ENCODE measurements around the gene PCYT1A. TPM values are rescaled to one million over a fixed set of nuclear protein-coding genes. Genes with fewer than 3 reads are reported as not detected.
"Not testable (repeated sequence)": the region's sequence is repeated elsewhere in the genome, so short reads cannot be mapped to it uniquely, and the experiment has no call there.

The PCYT1A gene
- polyA plus RNA-seq, 2 donors, result 16.9 to 33.0 TPM

GRCh38 chr3:196218155-196218712 is 69.3 kb downstream of the PCYT1A start:
- Histone ChIP-seq H3K27me3 (ENCODE audit: control insufficient read depth in 1 of 2, insufficient read depth in 2 of 2, low read length in 2 of 2) (no peaks in the 10 kb centered on the region), H3K36me3 (ENCODE audit: control insufficient read depth in 2 of 2, insufficient read depth in 2 of 2, low read length in 1 of 2) (no peaks in the 10 kb centered on the region), H3K4me1 (ENCODE audit: control insufficient read depth in 2 of 2, insufficient read depth in 2 of 2, low read length in 1 of 2) (peaks cover 3 to 7% of the 10 kb centered on the region in 2 donors), H3K27ac (ENCODE audit: low read depth in 2 of 2, low read length in 1 of 2) (no peak overlapping the region), H3K4me3 (ENCODE audit: low read depth in 1 of 2, low read length in 2 of 2) (no peak overlapping the region), H3K9me3 (ENCODE audit: control insufficient read depth in 2 of 2, insufficient read depth in 1 of 2, low read depth in 1 of 2, low read length in 1 of 2) (no peaks in the 10 kb centered on the region)
- 85 to 89% methylated on average over 13 of the region's 13 CpGs for WGBS, 2 donors

GRCh38 chr3:196217307-196218154 is 70.0 kb downstream of the PCYT1A start:
- no peak overlapping the region for H3K27ac ChIP-seq (ENCODE audit: low read depth in 2 of 2, low read length in 1 of 2)
- H3K4me1 ChIP-seq (ENCODE audit: control insufficient read depth in 2 of 2, insufficient read depth in 2 of 2, low read length in 1 of 2), result peaks cover 3 to 7% of the 10 kb centered on the region in 2 donors
- no peaks in the 10 kb centered on the region for H3K36me3 ChIP-seq (ENCODE audit: control insufficient read depth in 2 of 2, insufficient read depth in 2 of 2, low read length in 1 of 2)
- H3K9me3 ChIP-seq (ENCODE audit: control insufficient read depth in 2 of 2, insufficient read depth in 1 of 2, low read depth in 1 of 2, low read length in 1 of 2), result no peaks in the 10 kb centered on the region
- 93% methylated on average over 11 to 12 of the region's 12 CpGs for WGBS, 2 donors
- no peak overlapping the region for H3K4me3 ChIP-seq (ENCODE audit: low read depth in 1 of 2, low read length in 2 of 2)
- no peaks in the 10 kb centered on the region for H3K27me3 ChIP-seq (ENCODE audit: control insufficient read depth in 1 of 2, insufficient read depth in 2 of 2, low read length in 2 of 2)

GRCh38 chr3:196216681-196217211 is 70.8 kb downstream of the PCYT1A start:
- 41 to 42% methylated on average over 24 to 25 of the region's 25 CpGs for WGBS, 2 donors
- peaks cover 3 to 7% of the 10 kb centered on the region in 2 donors for H3K4me1 ChIP-seq (ENCODE audit: control insufficient read depth in 2 of 2, insufficient read depth in 2 of 2, low read length in 1 of 2)
- no peak overlapping the region for H3K4me3 ChIP-seq (ENCODE audit: low read depth in 1 of 2, low read length in 2 of 2)
- H3K27ac ChIP-seq (ENCODE audit: low read depth in 2 of 2, low read length in 1 of 2), result no peak overlapping the region
- no peaks in the 10 kb centered on the region for H3K36me3 ChIP-seq (ENCODE audit: control insufficient read depth in 2 of 2, insufficient read depth in 2 of 2, low read length in 1 of 2)
- H3K9me3 ChIP-seq (ENCODE audit: control insufficient read depth in 2 of 2, insufficient read depth in 1 of 2, low read depth in 1 of 2, low read length in 1 of 2), result no peaks in the 10 kb centered on the region
- H3K27me3 ChIP-seq (ENCODE audit: control insufficient read depth in 1 of 2, insufficient read depth in 2 of 2, low read length in 2 of 2), result no peaks in the 10 kb centered on the region

GRCh38 chr3:196216089-196216564 is 71.4 kb downstream of the PCYT1A start, which contains the start of gene SLC51A:
SLC51A (plus strand) TSS chr3:196216534; CDS start chr3:196216713, 179 bp downstream.
- no peaks in the 10 kb centered on the region for H3K9me3 ChIP-seq (ENCODE audit: control insufficient read depth in 2 of 2, insufficient read depth in 1 of 2, low read depth in 1 of 2, low read length in 1 of 2)
- 32 to 45% methylated on average over 15 of the region's 15 CpGs for WGBS, 2 donors
- H3K27ac ChIP-seq (ENCODE audit: low read depth in 2 of 2, low read length in 1 of 2), result no peak within 1 kb of the TSS
- H3K36me3 ChIP-seq (ENCODE audit: control insufficient read depth in 2 of 2, insufficient read depth in 2 of 2, low read length in 1 of 2), result no peaks in the 10 kb centered on the region
- peaks cover 3 to 7% of the 10 kb centered on the region in 2 donors for H3K4me1 ChIP-seq (ENCODE audit: control insufficient read depth in 2 of 2, insufficient read depth in 2 of 2, low read length in 1 of 2)
- no peak within 1 kb of the TSS for H3K4me3 ChIP-seq (ENCODE audit: low read depth in 1 of 2, low read length in 2 of 2)
- no peaks in the 10 kb centered on the region for H3K27me3 ChIP-seq (ENCODE audit: control insufficient read depth in 1 of 2, insufficient read depth in 2 of 2, low read length in 2 of 2)

GRCh38 chr3:196215493-196216020 is 72.0 kb downstream of the PCYT1A start:
- peaks cover 3 to 7% of the 10 kb centered on the region in 2 donors for H3K4me1 ChIP-seq (ENCODE audit: control insufficient read depth in 2 of 2, insufficient read depth in 2 of 2, low read length in 1 of 2)
- no peaks in the 10 kb centered on the region for H3K36me3 ChIP-seq (ENCODE audit: control insufficient read depth in 2 of 2, insufficient read depth in 2 of 2, low read length in 1 of 2)
- H3K9me3 ChIP-seq (ENCODE audit: control insufficient read depth in 2 of 2, insufficient read depth in 1 of 2, low read depth in 1 of 2, low read length in 1 of 2), result no peaks in the 10 kb centered on the region
- WGBS, 2 donors, result 72% methylated on average over 10 of the region's 10 CpGs
- H3K27me3 ChIP-seq (ENCODE audit: control insufficient read depth in 1 of 2, insufficient read depth in 2 of 2, low read length in 2 of 2), result no peaks in the 10 kb centered on the region
- H3K4me3 ChIP-seq (ENCODE audit: low read depth in 1 of 2, low read length in 2 of 2), result no peak overlapping the region
- H3K27ac ChIP-seq (ENCODE audit: low read depth in 2 of 2, low read length in 1 of 2), result no peak overlapping the region

- no peak overlapping the region for H3K4me3 ChIP-seq (ENCODE audit: low read depth in 1 of 2, low read length in 2 of 2)
- H3K27ac ChIP-seq (ENCODE audit: low read depth in 2 of 2, low read length in 1 of 2), result no peak overlapping the region
- H3K36me3 ChIP-seq (ENCODE audit: control insufficient read depth in 2 of 2, insufficient read depth in 2 of 2, low read length in 1 of 2), result no peaks in the 10 kb centered on the region
- peaks cover 3 to 7% of the 10 kb centered on the region in 2 donors for H3K4me1 ChIP-seq (ENCODE audit: control insufficient read depth in 2 of 2, insufficient read depth in 2 of 2, low read length in 1 of 2)
- WGBS, 2 donors, result 83 to 85% methylated on average over 16 of the region's 16 CpGs
- H3K9me3 ChIP-seq (ENCODE audit: control insufficient read depth in 2 of 2, insufficient read depth in 1 of 2, low read depth in 1 of 2, low read length in 1 of 2), result no peaks in the 10 kb centered on the region
- no peaks in the 10 kb centered on the region for H3K27me3 ChIP-seq (ENCODE audit: control insufficient read depth in 1 of 2, insufficient read depth in 2 of 2, low read length in 2 of 2)
Measured at GRCh38 chr3:196214783-196215441, 72.6 kb downstream of the PCYT1A start.

GRCh38 chr3:196210673-196211556 is 76.6 kb downstream of the PCYT1A start, which contains the start of gene ZDHHC19:
ZDHHC19 (minus strand) TSS chr3:196211400; CDS start chr3:196211315, 85 bp downstream.
- Histone ChIP-seq H3K27me3 (ENCODE audit: control insufficient read depth in 1 of 2, insufficient read depth in 2 of 2, low read length in 2 of 2) (no peaks in the 10 kb centered on the region), H3K27ac (ENCODE audit: low read depth in 2 of 2, low read length in 1 of 2) (no peak within 1 kb of the TSS), H3K36me3 (ENCODE audit: control insufficient read depth in 2 of 2, insufficient read depth in 2 of 2, low read length in 1 of 2) (no peaks in the 10 kb centered on the region), H3K9me3 (ENCODE audit: control insufficient read depth in 2 of 2, insufficient read depth in 1 of 2, low read depth in 1 of 2, low read length in 1 of 2) (peaks cover 0 to 5% of the 10 kb centered on the region in 2 donors), H3K4me1 (ENCODE audit: control insufficient read depth in 2 of 2, insufficient read depth in 2 of 2, low read length in 1 of 2) (peaks cover 0 to 3% of the 10 kb centered on the region in 2 donors), H3K4me3 (ENCODE audit: low read depth in 1 of 2, low read length in 2 of 2) (no peak within 1 kb of the TSS)
- WGBS, 2 donors, result 74 to 78% methylated on average over 23 of the region's 23 CpGs

GRCh38 chr3:196209944-196210672 is 77.4 kb downstream of the PCYT1A start:
- H3K27me3 ChIP-seq (ENCODE audit: control insufficient read depth in 1 of 2, insufficient read depth in 2 of 2, low read length in 2 of 2); H3K36me3 ChIP-seq (ENCODE audit: control insufficient read depth in 2 of 2, insufficient read depth in 2 of 2, low read length in 1 of 2); H3K27ac ChIP-seq (ENCODE audit: low read depth in 2 of 2, low read length in 1 of 2); H3K9me3 ChIP-seq (ENCODE audit: control insufficient read depth in 2 of 2, insufficient read depth in 1 of 2, low read depth in 1 of 2, low read length in 1 of 2); H3K4me1 ChIP-seq (ENCODE audit: control insufficient read depth in 2 of 2, insufficient read depth in 2 of 2, low read length in 1 of 2); H3K4me3 ChIP-seq (ENCODE audit: low read depth in 1 of 2, low read length in 2 of 2): not testable (repeated sequence)
- WGBS, 2 donors, result 87 to 94% methylated on average over 11 of the region's 11 CpGs
